ENCODE results near the gene SYNGR2.

SYNGR2 gene

GRCh38 chr17:78210111-78210510 is 41.7 kb downstream of the SYNGR2 start:
- Mint-ChIP-seq H3K9me3 (no peaks in the 10 kb centered on the region), H3K27ac (no peak overlapping the region), H3K27me3 (no peaks in the 10 kb centered on the region), H3K4me3 (no peak overlapping the region), H3K36me3 (ENCODE audit: low read depth) (peaks cover 5% of the 10 kb centered on the region), H3K4me1 (peaks cover 4% of the 10 kb centered on the region)
- ATAC-seq (no peak), DNase-seq (no peak)

GRCh38 chr17:78211032-78211431 is 42.7 kb downstream of the SYNGR2 start:
- Mint-ChIP-seq H3K36me3 (ENCODE audit: low read depth) (peaks cover 11% of the 10 kb centered on the region), H3K4me3 (no peak overlapping the region), H3K9me3 (no peaks in the 10 kb centered on the region), H3K4me1 (peaks cover 8% of the 10 kb centered on the region), H3K27me3 (no peaks in the 10 kb centered on the region), H3K27ac (no peak overlapping the region)
- no peak for ATAC-seq
- DNase-seq = no peak

- H3K27me3 Mint-ChIP-seq = no peaks in the 10 kb centered on the region
- peak; percentile 95 for DNase-seq
- H3K4me3 Mint-ChIP-seq = peak within 1 kb of the TSS; percentile 93
- peak within 1 kb of the TSS; percentile 86 for H3K27ac Mint-ChIP-seq
- peak; percentile 100 for ATAC-seq
- H3K9me3 Mint-ChIP-seq = no peaks in the 10 kb centered on the region
- peaks cover 24% of the 10 kb centered on the region for H3K36me3 Mint-ChIP-seq (ENCODE audit: low read depth)
- peaks cover 13% of the 10 kb centered on the region for H3K4me1 Mint-ChIP-seq
Measured at GRCh38 chr17:78214016-78214705, 45.8 kb downstream of the SYNGR2 start, which contains the start of gene BIRC5. BIRC5 (plus strand) TSS chr17:78214253; CDS start chr17:78214317, 64 bp downstream.

GRCh38 chr17:78214706-78215061 is 46.3 kb downstream of the SYNGR2 start:
- no peak for DNase-seq
- H3K9me3 Mint-ChIP-seq = no peaks in the 10 kb centered on the region
- H3K36me3 Mint-ChIP-seq (ENCODE audit: low read depth) = peaks cover 28% of the 10 kb centered on the region
- peak overlapping the region; percentile 86 for H3K27ac Mint-ChIP-seq
- H3K4me3 Mint-ChIP-seq = peak overlapping the region; percentile 93
- peaks cover 13% of the 10 kb centered on the region for H3K4me1 Mint-ChIP-seq
- H3K27me3 Mint-ChIP-seq = no peaks in the 10 kb centered on the region
- no peak for ATAC-seq

- Mint-ChIP-seq H3K9me3 (no peaks in the 10 kb centered on the region), H3K27ac (no peak overlapping the region), H3K4me3 (no peak overlapping the region), H3K4me1 (peaks cover 10% of the 10 kb centered on the region), H3K36me3 (ENCODE audit: low read depth) (peaks cover 42% of the 10 kb centered on the region), H3K27me3 (no peaks in the 10 kb centered on the region)
- ATAC-seq = no peak
- DNase-seq = no peak
Measured at GRCh38 chr17:78219396-78220150, 51.2 kb downstream of the SYNGR2 start.

Data from activated naive CD8-positive, alpha-beta T cell treated with anti-CD3 and anti-CD28 coated beads, Interleukin-2, amount 50 U/mL, for 24 hours (primary cell).